Stimulated activated CD4-positive, alpha-beta T cell treated with anti-CD3 and anti-CD28 coated beads, Interleukin-4, amount 100 ng/mL, for 4 hours (primary cell): ENCODE results near the gene TCTA.

Experiments
- DNase-seq, 2 experiments: peaks; one replicate each; pipeline ENCODE4 v3.0.0-alpha.2; 2020

The TCTA gene

DNA sequence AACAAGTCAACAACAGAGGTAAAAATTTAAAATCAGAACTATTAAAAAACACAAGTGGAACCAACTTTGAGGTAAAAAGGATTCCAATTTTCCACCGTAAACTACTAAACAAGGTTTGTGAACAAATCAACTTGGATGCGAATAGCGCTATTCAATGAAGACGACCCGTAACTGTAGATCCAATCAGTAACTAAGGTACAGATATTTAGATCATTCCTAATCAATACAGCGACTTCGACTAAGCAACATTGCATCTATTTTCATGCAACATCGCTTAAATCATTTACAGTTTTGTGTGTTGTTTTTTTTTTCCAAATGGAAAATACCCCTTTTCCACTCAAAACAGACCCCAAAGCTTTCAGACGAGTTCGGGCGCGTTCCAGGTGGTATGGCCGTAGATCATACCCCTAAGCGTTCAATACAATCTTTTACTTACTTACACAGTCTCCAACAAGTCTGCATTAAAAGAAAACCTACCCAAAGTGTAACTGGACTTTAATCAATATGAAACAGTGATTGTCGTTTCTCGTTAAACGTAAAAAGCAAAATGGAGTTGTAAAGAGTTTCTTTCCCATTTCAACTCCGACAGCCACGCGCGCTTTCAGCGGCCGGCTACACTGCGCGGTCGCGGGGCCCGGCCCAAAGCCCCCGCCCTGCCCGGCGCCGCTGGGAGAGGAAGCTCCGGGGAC is 1.2 kb upstream of the TCTA start:
- no peak for DNase-seq

DNA sequence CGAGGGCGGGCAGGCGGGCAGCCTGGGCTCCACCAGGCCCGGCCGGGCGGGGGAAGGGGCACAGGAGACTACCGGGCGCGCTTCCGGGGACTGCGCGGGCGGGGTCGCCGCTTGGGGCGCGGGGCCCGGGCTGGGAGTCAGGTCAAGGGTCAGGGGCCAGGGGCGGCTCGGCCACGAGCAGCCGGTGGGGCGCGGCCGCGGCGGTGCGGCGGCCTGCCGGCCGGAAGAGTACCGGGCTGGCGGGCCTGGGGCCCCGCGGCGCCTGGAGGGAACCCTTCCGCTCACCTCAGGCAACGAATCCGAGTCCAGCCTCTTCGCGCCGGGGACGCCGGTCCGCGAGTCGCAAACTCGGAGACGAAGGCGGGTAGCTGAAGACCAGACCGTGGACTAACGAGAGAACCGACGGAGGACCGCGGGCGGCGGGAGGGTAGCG is 672 bp upstream of the TCTA start:
- DNase-seq: peak; percentile 31 to 51

DNA sequence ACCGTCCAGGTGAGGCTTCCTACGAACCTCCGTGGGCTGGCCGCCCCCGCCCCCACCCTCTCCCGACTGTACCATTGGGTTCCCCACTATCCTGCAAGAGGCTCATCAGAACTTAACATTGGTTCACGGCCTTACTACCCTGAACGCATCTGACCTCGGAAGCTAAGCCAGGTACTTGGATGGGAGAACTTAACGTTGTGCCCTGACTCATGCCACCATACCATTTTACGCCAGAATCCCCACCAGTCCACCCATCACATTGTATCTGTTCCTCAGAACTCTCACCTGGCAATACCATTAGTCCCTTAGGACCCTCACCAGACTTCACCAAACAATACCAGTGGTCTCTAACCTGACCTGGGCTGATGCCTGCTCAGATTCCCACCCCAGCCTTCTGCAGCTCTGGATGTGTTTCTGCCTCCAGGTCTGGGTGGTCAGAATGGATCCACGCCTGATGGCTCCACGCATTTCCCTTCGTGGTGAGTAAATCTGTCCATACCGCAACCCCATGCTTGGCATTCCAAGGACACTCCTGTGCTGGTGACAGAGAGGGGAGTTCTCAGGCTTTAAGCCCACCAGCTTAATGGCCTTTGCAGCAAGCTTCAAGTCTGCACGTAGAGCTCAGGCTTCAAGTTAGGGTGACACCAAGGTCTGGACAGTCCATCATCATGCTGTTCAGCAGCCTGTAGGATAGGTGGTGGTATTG is 562 bp downstream of the TCTA start:
- DNase-seq: no peak

DNA sequence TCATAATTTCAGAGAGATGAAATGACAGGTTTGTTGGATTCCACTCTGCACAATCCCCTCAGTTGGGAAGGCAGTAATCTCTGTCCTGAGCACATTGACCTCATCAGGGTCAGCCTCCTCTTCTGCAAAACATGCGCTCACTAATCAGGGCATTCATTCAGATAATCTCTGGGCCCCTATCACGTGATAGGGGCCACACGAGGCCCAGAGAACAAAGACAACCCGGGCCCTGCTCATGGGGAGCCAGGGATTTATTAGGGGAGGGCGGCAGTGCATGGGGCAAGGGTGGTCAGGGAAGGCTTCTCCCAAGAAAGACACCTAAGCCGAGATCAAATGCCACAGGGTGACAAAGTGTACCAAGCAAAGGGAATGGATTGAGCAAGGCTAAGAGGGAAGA is 1.1 kb downstream of the TCTA start:
- DNase-seq: no peak

DNA sequence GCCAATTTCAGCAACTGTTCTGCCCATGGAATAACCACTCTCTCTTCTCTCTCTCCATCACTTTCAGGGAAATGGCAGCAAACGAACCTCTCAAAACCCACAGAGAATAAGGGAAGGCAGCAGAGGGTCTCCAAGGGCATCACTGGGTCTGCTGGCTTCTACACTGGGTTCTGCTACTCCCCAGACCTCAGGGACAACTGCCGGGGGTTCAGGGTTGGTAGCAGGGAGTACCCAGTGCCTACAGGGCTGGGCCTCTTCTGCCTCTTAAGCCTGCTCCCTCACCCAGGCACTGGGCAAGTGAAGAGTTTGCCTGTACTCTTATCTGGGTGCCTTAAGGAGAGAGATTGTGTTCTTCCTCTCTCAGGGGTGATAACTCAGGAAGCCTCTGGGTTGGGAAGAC is 2.5 kb downstream of the TCTA start:
- DNase-seq: no peak

DNA sequence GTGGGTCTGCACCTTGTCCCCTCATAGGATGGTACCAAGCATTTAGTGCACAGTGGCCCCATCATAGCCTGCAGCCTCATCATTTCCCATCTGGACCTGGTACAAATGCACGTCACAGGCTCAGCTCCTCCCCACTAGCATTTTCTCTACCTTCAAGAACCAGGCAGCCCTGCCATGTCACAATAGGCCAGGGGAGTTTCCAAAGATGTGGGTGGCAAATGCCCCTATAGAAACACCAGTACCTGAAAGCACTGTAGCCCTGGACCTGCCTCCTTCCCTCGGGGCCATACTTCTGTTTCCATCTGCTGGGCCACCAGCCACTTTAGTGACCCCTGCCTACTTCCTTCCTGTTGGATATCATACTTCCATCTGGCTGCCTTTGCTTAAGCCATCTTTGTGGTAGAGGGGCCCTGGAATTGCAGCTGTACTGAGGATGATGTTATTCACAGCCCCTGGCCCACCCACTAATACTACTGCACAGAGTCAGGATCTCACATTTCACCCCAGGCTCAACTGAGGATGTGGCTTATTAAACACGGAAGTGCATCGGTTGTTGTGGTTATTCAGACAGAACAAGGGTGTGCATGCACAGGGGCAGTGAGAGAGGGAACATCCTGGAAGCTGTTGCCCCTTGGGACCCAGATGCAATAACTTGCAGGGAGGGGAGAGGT is 3.8 kb downstream of the TCTA start:
- DNase-seq: peak; percentile 37 to 75

DNA sequence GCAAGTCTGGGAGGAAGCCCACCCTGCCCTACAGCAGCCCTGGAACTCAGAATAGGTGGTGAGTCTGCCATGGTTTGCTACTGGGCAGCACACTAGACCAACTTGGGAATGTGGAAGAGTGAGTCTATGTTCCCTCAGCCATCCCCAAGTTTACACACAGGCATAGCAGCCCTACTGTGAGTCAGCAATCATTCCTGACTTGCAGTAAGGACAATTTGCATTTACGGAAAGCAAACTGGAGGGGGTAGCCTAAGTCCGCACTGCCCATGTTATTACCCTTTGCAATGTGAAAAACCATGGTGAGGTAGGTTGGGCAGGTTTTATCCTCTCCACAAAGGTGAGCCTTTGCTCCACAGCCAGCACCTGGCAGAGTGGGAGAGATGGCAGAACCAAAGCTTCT is 4.6 kb downstream of the TCTA start:
- DNase-seq: no peak

DNA sequence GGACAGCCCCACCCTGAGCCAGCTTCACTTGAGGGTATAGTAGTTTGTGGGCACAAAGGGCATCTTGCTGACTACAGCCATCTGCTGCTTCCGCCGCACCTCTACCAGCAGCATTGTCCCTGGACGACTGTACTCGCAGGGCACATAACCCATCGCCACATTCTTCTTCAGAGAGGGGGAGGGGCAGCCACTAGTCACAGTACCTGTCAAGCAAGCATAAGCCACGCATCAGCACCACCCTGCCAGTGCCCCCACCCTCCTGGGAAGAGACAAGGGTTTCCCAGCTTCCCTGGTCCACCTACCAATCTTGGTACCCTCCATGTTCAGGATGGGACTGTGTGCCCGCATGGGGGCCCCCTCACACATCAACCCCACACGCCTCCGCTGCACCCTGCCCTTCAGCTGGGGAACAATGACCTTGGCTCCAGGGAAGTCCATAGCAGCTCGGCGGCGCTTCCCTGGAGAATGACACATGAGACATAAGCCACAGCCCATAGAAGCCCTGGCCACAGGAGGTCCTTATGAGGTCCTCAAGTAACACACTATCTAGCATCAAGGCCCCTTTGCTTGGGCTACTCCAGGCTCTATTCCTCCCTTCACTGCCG is 5.4 kb downstream of the TCTA start:
- DNase-seq: no peak

DNA sequence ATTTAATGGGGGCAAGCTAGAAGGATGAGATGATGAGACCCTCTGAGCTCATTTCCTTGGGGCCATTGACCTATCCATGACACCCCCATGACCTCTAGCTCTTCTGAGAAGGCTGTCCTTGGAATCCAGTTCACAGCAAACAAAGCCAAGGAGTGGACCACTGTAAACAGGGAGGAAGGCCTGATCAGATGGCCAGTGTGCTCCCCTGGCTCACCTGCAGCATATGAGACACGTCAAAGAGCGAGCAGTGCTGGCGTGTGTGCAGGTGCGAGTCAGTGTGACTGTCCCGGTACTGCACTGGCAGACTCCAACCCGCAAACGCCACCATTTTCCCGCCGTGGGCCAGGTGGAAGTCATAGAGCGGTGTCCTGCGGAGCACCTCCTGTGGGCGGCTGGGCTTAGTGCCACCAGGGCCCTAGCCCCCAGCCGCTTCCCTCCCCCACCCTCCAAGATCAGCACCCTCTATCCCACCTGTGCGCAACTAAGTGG is 9.7 kb downstream of the TCTA start:
- DNase-seq: no peak

DNA sequence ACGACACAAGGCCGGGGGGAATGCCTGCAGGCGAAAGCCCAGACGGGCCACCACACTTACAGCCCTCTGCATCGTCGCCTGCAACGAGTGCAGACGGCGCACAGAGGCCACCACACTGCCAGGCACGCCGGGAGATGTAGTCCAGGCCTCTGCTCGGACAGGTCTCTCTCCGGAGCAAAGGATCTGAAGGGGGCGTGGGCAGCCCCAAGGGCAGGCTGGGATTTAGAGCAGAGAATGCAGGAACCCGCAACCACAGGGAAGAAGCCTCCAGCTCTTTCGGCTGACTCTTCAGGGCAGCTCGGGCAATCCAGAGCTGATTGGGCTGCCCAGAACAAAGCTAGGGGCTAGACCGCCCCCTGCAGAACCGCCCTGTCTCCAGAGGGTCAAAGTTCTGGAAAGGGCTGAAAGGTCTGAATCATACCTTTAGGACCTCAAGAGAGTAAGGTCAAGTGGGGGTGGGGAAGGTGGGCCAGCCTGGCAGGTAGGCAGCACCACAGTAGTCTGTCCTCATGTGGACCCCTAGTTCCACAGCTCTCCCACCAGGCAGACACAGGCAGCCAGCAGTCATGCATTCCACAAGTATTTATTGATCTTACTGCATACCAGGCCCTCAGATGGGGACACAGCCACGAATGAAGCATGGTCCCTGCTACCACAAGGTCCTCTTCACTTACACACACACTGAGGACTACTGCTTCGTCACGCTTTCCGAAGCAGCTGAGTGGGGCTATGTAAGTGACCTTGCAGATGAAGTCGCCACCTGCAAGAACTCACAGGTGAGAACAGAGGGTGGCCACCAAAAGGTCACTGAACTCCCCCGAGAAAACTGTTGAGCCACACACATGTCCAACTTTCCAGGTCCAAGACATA is 10.4 kb downstream of the TCTA start, which contains the start of gene AMT:
TSS of gene AMT (minus strand) at position 95 of the 870 bp plus-strand sequence. CDS start at position 72, 23 bp downstream.
- DNase-seq: no peak

DNA sequence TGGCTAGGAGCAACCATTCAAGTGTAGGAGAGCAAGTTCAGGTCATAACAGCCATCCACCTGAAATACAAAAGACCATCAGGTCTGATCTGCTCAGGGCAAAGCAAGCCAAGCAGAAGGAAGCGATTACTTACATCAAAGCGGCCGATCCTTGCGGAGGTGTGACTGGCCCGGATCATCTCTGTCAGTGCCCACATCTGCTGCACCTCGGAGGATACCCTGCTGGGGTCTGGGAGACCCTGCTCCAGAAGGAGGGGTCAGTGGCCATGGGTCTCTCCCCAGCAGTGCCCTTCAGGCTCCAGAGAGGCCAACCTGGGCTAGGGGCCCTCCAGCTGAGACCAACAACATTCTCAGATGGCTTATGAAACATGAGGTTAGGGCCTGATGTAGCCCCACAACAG is 12.6 kb downstream of the TCTA start:
- DNase-seq: no peak

DNA sequence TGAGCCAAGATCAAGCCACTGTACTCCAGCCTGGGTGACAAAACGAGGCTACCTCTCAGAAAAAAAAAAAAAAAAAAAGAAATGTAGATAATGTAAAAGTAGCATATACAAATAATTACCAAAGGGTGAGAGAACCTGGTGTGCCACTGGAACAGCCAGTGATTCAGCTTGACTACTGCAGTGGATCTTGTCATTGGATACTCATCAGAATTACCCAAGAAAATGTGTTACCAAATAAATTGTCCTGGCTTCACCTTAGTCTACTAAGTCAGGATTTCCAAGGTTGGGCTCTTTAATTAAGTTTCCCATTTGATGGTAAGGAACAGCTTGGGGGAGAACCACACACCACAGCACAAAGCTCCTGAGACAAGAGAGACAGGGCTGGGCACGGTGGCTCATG is 15.4 kb downstream of the TCTA start:
- DNase-seq: no peak

DNA sequence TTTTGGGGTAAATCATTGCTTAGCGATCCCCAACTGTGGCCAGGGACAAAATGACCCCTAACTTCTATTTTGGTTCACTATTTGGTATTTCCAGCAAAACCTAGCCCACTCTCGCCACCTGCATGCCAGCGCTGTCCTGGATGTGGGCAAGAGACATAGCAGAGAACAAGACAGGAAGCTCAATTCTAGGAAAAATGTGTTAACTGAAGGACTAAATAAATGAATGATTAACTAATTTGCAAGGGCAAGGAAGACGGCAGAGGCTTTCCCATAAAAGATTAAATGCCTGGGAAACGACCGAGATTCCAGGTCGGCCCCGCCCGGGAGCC is 16.5 kb downstream of the TCTA start:
- no peak for DNase-seq

DNA sequence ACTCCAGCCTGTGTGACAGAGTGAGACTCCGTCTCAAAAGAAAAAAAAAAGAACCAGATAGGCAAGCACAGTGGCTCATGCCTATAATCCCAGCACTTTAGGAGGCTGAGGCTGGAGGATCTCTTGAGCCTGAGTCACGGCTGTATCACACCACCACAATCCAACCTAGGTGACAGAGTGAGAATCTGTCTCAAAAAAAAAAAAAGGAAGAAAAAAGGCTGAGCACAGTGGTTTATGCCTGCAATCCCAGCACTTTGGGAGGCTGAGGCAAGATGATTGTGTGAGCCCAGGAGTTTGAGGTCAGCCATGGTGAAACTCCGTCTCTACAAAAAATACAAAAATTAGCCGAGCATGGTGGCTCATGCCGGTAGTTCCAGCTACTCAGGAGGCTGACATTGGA is 22.5 kb downstream of the TCTA start:
- DNase-seq: no peak

DNA sequence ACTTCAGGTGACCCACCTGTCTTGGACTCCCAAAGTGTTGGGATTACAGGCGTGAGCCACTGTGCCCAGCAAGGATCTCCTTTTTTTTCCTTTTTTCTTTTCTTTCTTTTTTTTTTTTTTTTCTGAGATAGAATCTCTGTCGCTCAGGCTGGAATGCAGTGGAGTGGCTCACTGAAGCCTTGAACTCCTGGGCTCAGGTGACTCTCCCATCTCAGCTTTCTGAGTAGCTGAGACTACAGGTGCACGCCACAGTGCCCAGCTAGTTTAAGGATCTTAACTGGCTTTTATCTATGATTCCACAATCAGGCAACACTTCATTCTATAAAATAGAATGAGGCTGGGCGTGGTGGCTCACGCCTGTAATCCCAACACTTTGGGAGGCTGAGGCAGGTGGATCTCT is 33.2 kb downstream of the TCTA start:
- no peak for DNase-seq

DNA sequence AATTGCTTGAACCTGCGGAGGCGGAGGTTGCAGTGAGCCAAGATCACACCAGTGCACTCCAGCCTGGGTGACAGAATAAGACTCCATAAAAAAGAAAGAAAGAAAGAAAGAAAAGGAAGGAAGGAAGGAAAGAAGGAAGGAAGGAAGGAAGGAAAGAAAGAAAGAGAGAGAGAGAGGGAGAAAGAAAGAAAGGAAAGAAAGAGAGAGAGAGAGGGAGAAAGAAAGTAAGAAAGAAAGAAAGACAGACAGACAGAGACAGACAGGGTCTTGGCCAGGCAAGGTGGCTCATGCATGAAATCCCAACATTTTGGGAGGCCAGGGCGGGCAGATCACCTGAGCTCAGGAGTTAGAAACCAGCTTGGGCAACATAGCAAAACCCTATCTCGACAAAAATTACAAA is 41.4 kb downstream of the TCTA start:
- no peak for DNase-seq

DNA sequence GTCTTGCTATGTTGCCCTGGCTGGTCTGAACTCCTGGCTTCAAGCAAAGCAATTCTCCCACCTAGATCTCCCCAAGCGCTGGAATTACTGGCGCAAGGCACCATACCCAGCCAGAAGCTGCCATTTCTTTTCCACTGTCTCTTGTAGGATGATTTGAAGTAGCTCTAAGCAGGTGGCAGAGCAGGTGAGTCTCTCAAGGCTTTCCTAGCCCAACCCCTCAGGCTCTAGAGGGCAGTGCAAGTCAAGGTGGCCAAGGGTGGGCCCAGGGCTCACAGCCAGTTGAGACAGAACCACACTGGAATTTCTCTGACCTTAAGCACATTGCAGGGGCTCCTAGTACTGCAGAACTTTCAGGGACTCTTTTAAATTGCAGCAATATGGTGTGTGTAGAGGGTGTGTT is 42.2 kb downstream of the TCTA start:
- no peak for DNase-seq

DNA sequence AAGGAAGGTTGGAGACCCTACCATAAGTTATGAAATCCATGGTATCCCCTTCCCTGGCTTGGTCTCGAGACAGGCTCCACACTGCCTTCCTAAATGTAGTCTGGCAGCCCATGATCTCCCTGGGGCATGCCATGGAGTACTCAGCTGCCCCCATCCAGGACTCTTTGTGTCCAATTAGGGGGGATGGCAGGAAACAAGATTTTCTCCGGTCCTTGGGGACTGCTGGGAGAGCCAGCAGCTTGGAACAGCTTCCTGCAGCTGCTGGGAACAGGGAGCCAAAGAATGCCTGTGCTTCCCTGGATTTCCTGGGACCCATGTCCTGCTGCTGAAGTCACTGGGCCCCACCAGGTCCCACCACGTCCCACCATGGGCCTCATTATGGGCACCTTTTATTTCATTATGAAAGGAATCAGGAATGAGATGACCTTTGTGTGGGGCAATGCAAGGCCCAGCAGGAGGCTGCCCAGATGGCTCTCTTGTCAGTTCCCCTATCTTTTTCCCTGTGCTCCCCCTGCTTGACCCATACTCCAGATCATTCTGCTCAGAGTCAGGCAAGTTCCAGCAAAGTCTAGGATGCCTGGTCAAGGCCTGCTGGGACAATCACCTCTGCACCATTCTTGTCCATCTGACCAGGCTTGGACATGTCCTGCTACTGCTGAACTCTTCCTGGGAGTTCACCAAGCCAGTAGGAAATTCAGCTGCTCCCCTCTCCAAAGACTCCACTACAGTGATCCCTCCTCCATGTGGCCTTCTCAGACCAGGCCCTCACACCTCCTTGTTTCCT is 42.9 kb downstream of the TCTA start:
- DNase-seq: no peak

DNA sequence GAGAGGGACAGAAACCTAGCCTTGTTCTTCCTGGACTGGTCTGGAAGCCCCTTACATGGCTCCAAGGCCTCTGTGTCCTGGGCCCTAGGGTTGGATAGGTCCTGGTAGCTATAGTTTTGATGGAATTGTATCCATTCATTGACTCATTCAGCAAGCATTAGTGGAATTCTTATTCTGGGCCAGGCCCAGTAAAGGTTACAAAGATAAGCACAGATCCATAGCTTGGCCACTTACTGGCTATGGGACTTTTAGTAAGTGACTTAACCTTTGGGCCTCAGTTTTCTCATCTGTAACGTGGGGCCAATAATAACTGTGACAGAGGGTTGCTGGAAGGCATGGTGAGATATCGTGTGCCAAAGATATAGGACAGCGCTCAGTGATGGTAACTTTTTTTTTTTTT is 44.2 kb downstream of the TCTA start:
- DNase-seq: no peak

DNA sequence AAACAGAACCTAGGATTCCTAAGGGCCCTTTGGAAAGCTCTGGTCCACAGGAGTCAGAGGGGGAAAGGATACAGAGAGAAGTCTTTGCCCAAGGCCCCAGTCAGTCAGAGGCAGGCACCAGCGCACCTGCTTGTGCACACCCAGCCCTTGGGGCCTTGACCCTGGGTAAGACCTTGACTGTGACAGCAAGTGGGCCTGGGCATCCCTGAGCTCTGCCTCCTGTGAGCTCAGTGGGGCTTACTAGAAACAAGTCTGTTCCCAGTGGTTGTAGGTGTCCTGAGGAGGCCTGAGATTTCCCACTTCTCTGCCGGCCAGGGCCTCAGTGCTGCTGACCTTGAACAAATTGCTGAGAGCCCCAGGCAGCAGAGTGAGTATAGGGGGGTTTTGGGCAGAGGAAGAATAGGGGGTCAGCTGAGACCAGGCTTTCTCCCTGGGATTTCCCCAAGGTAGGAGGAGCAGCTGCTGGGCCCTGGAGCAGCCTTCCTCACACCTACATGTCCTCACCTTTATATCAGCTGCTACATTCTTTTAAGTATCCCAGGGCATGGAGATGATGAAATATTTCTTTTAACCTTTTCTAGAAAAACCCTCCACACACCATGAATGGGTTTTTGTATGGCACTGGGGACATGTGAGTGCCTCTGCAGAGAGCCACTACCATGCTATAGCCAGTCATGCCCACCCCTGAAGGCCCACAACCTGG is 48.1 kb downstream of the TCTA start:
- no peak for DNase-seq

DNA sequence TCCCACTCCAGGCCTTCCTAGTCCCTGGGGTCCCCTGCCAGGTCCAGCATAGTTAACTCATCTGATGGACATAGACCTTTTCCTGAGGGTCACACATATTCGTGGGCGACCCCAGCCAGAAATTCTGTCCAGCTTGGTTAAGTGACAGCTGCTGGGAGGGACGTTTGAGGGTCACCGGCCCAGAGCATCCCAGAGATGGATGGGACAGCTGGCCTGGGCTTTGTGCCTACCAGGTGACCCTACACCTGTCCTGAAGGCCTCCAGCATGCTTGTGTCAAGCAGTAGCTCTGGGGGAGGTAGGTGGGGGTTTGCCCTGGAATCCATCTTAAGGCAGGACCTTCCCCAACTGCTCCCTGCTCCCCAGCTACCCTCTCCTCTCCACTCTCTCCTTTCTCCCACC is 48.7 kb downstream of the TCTA start:
- no peak for DNase-seq
